HepG2 (cell line): ENCODE measurements around the gene TSKU. TPM values are rescaled to one million over a fixed set of nuclear protein-coding genes. Genes with fewer than 3 reads are reported as not detected.

ENCODE experiments used
- CREB1 ChIP-seq, 2 experiments: fragments of 450-650 bp in 1 of 2; IDR thresholded peaks; 2 replicates each; pipeline ENCODE4 v1.6.1; 2016 to 2017; ENCODE audit warnings: control low read depth in 1 of 2, mild to moderate bottlenecking in 1 of 2, missing compliant biosample characterization in 1 of 2, missing genetic modification characterization in 1 of 2
- ELF1 ChIP-seq: sonication (generic); formaldehyde crosslinking; IDR thresholded peaks from 2 replicates; pipeline ENCODE4 v1.4.0; 2020; ENCODE audit warnings: missing genetic modification reagents
- KMT2B ChIP-seq: IDR thresholded peaks from 2 replicates; pipeline ENCODE4 v1.6.1; 2016; ENCODE audit warnings: missing genetic modification reagents, missing compliant biosample characterization
- RAD21 ChIP-seq: fragments of 450-650 bp; formaldehyde crosslinking; IDR thresholded peaks from 2 replicates; pipeline ENCODE4 v1.5.0; 2020; ENCODE audit warnings: mild to moderate bottlenecking
- RBM22 ChIP-seq: fragments of 200-400 bp; formaldehyde crosslinking; optimal IDR thresholded peaks from 2 replicates; pipeline ENCODE3; 2017; ENCODE audit warnings: mild to moderate bottlenecking, low read length, moderate library complexity
- TOPORS ChIP-seq: sonication (generic); formaldehyde crosslinking; IDR thresholded peaks from 2 replicates; pipeline ENCODE4 v1.8.0; 2023; ENCODE audit warnings: mild to moderate bottlenecking, missing genetic modification reagents
- U2AF2 ChIP-seq: fragments of 200-400 bp; formaldehyde crosslinking; IDR thresholded peaks from 2 replicates; pipeline ENCODE4 v1.6.1; 2017; ENCODE audit warnings: low read depth, mild to moderate bottlenecking, low read length
- ZFP41 ChIP-seq: sonication (generic); formaldehyde crosslinking; IDR thresholded peaks from 2 replicates; pipeline ENCODE4 v1.4.0; 2020; ENCODE audit warnings: mild to moderate bottlenecking, missing genetic modification reagents, borderline replicate concordance
- ZNF251 ChIP-seq: sonication (generic); formaldehyde crosslinking; IDR thresholded peaks from 2 replicates; pipeline ENCODE4 v1.9.0; 2021; ENCODE audit warnings: mild to moderate bottlenecking, missing genetic modification reagents
- ZNF749 ChIP-seq: sonication (generic); formaldehyde crosslinking; IDR thresholded peaks from 2 replicates; pipeline ENCODE4 v1.8.0; 2022; ENCODE audit warnings: mild to moderate bottlenecking, missing genetic modification reagents, moderate library complexity, borderline replicate concordance
- polyA plus RNA-seq, 8 experiments: library from polyadenylated mRNA; depleted of rRNA in 3 of 8; stranded (reverse) in 7 of 8; unstranded in 1 of 8; fragments of >200 nt; fragmentation: Illumina TruSeq in 4 of 8; extraction: Trizol in 4 of 8; gene quantifications; 2 replicates each; pipeline versions ENCODE4 v1.2.1 to v1.2.3, GENCODE V29; 2011 to 2016; ENCODE audit warnings: low read depth in 4 of 8, missing spikeins in 1 of 8, mixed read lengths in 1 of 8; ENCODE audit not compliant: insufficient read depth in 1 of 8
- total RNA-seq, 5 experiments: library from RNA; depleted of rRNA; stranded (reverse); fragments of >200 nt; fragmentation: Illumina TruSeq; extraction: Trizol; gene quantifications; 2 replicates each; pipeline ENCODE4 v1.2.3, GENCODE V29; 2016; ENCODE audit warnings: low read depth in 1 of 5
- TF ChIP-seq, protein P1 (sequence below): sonication (generic); formaldehyde crosslinking; IDR thresholded peaks from 2 replicates; pipeline ENCODE4 v1.8.1; 2022; ENCODE audit warnings: low read depth, mild to moderate bottlenecking, missing genetic modification reagents
- TF ChIP-seq, protein P2 (sequence below): sonication (generic); formaldehyde crosslinking; IDR thresholded peaks from 2 replicates; pipeline ENCODE4 v1.4.0; 2020; ENCODE audit warnings: missing genetic modification reagents
- TF ChIP-seq, protein P3 (sequence below): sonication (generic); formaldehyde crosslinking; IDR thresholded peaks from 2 replicates; pipeline ENCODE4 v1.5.1; 2020; ENCODE audit warnings: mild to moderate bottlenecking, missing genetic modification reagents, moderate library complexity
- TF ChIP-seq, protein P4 (sequence below): sonication (generic); formaldehyde crosslinking; IDR thresholded peaks from 2 replicates; pipeline ENCODE4 v1.9.0; 2021; ENCODE audit warnings: missing genetic modification reagents, borderline replicate concordance
- TF ChIP-seq, protein P5 (sequence below): IDR thresholded peaks from 2 replicates; pipeline ENCODE4 v1.6.1; 2016

Gene TSKU
- total and polyA plus RNA-seq, 2 of the 13 experiments (the other 11 are each of a cell fraction or from before 2014, with no cell fraction given), result 20.3 to 21.4 TPM

DNA sequence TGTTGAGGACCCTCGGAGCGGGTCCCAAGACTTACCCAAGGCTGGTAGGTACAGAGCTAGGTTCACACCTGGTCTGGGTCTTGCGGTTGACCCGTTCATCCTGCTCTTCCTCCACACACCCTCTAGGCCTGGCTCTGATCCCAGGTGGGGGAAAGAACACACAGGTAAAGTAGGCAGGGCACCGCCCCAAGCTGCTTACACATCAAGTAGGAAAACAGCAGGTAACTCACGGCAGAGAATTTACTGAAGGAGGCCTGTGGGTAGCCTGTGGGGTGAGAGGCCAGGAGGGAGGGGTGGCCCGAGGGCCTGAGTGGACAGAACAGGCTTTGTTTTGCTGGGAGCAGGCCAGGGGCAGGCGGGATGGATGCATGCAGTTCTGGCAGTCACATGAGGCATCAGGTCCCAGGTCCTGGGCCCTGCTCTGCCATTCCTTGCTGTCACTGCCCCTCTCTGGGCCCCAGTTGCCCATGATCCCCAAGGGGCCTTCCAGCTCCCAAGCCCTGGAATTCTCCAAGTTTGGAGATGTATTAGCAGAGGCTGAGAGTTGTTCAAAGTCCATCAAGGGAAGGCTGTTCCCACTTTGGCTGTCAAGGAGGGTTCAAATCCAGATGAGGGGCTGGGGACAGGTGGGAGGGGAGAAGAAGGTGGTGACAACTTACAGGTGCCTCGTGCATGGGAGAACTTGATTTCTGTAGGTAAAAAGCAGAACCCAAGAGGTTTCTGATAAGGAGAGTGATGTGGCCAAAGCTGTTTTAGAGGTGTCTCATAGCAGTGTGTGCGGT is 5.7 kb downstream of the TSKU start (continued):
- TF ChIP-seq, protein P1, sequence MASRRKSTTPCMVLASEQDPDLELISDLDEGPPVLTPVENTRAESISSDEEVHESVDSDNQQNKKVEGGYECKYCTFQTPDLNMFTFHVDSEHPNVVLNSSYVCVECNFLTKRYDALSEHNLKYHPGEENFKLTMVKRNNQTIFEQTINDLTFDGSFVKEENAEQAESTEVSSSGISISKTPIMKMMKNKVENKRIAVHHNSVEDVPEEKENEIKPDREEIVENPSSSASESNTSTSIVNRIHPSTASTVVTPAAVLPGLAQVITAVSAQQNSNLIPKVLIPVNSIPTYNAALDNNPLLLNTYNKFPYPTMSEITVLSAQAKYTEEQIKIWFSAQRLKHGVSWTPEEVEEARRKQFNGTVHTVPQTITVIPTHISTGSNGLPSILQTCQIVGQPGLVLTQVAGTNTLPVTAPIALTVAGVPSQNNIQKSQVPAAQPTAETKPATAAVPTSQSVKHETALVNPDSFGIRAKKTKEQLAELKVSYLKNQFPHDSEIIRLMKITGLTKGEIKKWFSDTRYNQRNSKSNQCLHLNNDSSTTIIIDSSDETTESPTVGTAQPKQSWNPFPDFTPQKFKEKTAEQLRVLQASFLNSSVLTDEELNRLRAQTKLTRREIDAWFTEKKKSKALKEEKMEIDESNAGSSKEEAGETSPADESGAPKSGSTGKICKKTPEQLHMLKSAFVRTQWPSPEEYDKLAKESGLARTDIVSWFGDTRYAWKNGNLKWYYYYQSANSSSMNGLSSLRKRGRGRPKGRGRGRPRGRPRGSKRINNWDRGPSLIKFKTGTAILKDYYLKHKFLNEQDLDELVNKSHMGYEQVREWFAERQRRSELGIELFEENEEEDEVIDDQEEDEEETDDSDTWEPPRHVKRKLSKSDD (CRISPR knock-in tag), result no peak
- TF ChIP-seq CREB1 (IDR thresholded peaks at IDR 0.05), result no peak
- no peak for TF ChIP-seq CREB1 (CRISPR knock-in tag; IDR thresholded peaks at IDR 0.05)
- TF ChIP-seq KMT2B (CRISPR knock-in tag), result no peak
- TF ChIP-seq ELF1 (CRISPR knock-in tag), result no peak
- TF ChIP-seq RAD21 (CRISPR knock-in tag), result no peak
- TF ChIP-seq, protein P2, sequence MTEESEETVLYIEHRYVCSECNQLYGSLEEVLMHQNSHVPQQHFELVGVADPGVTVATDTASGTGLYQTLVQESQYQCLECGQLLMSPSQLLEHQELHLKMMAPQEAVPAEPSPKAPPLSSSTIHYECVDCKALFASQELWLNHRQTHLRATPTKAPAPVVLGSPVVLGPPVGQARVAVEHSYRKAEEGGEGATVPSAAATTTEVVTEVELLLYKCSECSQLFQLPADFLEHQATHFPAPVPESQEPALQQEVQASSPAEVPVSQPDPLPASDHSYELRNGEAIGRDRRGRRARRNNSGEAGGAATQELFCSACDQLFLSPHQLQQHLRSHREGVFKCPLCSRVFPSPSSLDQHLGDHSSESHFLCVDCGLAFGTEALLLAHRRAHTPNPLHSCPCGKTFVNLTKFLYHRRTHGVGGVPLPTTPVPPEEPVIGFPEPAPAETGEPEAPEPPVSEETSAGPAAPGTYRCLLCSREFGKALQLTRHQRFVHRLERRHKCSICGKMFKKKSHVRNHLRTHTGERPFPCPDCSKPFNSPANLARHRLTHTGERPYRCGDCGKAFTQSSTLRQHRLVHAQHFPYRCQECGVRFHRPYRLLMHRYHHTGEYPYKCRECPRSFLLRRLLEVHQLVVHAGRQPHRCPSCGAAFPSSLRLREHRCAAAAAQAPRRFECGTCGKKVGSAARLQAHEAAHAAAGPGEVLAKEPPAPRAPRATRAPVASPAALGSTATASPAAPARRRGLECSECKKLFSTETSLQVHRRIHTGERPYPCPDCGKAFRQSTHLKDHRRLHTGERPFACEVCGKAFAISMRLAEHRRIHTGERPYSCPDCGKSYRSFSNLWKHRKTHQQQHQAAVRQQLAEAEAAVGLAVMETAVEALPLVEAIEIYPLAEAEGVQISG (CRISPR knock-in tag), result no peak
- TF ChIP-seq ZNF749 (CRISPR knock-in tag), result no peak
- peak; percentile 28 for TF ChIP-seq RBM22
- no peak for TF ChIP-seq ZNF251 (CRISPR knock-in tag)
- TF ChIP-seq, protein P3, sequence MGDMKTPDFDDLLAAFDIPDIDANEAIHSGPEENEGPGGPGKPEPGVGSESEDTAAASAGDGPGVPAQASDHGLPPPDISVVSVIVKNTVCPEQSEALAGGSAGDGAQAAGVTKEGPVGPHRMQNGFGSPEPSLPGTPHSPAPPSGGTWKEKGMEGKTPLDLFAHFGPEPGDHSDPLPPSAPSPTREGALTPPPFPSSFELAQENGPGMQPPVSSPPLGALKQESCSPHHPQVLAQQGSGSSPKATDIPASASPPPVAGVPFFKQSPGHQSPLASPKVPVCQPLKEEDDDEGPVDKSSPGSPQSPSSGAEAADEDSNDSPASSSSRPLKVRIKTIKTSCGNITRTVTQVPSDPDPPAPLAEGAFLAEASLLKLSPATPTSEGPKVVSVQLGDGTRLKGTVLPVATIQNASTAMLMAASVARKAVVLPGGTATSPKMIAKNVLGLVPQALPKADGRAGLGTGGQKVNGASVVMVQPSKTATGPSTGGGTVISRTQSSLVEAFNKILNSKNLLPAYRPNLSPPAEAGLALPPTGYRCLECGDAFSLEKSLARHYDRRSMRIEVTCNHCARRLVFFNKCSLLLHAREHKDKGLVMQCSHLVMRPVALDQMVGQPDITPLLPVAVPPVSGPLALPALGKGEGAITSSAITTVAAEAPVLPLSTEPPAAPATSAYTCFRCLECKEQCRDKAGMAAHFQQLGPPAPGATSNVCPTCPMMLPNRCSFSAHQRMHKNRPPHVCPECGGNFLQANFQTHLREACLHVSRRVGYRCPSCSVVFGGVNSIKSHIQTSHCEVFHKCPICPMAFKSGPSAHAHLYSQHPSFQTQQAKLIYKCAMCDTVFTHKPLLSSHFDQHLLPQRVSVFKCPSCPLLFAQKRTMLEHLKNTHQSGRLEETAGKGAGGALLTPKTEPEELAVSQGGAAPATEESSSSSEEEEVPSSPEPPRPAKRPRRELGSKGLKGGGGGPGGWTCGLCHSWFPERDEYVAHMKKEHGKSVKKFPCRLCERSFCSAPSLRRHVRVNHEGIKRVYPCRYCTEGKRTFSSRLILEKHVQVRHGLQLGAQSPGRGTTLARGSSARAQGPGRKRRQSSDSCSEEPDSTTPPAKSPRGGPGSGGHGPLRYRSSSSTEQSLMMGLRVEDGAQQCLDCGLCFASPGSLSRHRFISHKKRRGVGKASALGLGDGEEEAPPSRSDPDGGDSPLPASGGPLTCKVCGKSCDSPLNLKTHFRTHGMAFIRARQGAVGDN (CRISPR knock-in tag), result peak; percentile 69
- TF ChIP-seq U2AF2, result no peak
- TF ChIP-seq ZFP41 (CRISPR knock-in tag), result no peak
- TF ChIP-seq, protein P4, sequence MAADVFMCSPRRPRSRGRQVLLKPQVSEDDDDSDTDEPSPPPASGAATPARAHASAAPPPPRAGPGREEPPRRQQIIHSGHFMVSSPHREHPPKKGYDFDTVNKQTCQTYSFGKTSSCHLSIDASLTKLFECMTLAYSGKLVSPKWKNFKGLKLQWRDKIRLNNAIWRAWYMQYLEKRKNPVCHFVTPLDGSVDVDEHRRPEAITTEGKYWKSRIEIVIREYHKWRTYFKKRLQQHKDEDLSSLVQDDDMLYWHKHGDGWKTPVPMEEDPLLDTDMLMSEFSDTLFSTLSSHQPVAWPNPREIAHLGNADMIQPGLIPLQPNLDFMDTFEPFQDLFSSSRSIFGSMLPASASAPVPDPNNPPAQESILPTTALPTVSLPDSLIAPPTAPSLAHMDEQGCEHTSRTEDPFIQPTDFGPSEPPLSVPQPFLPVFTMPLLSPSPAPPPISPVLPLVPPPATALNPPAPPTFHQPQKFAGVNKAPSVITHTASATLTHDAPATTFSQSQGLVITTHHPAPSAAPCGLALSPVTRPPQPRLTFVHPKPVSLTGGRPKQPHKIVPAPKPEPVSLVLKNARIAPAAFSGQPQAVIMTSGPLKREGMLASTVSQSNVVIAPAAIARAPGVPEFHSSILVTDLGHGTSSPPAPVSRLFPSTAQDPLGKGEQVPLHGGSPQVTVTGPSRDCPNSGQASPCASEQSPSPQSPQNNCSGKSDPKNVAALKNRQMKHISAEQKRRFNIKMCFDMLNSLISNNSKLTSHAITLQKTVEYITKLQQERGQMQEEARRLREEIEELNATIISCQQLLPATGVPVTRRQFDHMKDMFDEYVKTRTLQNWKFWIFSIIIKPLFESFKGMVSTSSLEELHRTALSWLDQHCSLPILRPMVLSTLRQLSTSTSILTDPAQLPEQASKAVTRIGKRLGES, result no peak
- TF ChIP-seq, protein P5, sequence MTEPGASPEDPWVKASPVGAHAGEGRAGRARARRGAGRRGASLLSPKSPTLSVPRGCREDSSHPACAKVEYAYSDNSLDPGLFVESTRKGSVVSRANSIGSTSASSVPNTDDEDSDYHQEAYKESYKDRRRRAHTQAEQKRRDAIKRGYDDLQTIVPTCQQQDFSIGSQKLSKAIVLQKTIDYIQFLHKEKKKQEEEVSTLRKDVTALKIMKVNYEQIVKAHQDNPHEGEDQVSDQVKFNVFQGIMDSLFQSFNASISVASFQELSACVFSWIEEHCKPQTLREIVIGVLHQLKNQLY (CRISPR knock-in tag), result no peak
- TF ChIP-seq TOPORS (CRISPR knock-in tag), result no peak
